Purkinje cell (primary cell): ENCODE data around the gene FER. TPM values are rescaled to one million over a fixed set of nuclear protein-coding genes. Genes with fewer than 3 reads are reported as not detected.

Source experiments
- polyA plus RNA-seq: library from polyadenylated mRNA; unstranded; fragments of >200 nt; fragmentation: Nextera tagmentation; gene quantifications from 2 replicates; pipeline ENCODE4 v1.2.1, GENCODE V29; 2014

FER gene
- polyA plus RNA-seq: 28.0 and 28.7 TPM in 2 replicates

DNA sequence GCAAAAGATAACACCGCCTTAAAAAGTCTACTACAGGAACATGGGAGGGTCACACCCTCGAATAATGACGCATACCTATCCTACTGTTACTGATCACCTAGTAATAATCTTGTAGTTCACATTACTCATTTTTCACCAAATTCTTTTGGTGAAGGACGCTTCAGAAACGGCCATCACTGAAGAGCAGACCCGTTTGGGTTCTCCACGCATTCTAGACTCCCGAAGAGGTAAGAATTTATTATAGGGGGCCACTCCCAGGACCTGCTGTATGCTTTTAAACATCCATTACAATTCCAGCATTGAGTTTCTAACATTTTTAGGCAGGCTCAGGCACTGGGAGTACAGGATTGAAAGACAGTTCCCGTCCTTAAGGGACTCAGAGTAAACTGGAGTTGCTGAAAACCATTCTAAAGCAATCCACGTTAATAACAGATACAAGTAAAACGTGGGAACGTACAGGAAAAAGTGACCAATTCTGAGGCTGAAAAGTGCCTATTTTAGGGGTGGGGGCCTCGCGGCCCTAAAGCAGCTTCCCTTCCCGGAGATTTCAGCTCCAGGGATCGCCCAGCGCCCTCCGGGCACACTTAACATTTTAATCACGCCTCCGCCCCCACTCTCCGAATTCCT lies at the start of gene FER:
Gene FER, plus strand, starts transcription at position 124 of the 627 bp plus-strand sequence. CDS start 50,286 bp downstream, outside the sequence.

